OCI-LY3 (cell line): ENCODE results near the gene HLA-DRB5.

Experiments used
- H2AFZ ChIP-seq: fragments of 200-600, 300-600 bp; shearing (Covaris generic); 2 replicates; pipeline ENCODE4 v1.6.0; 2014; ENCODE audit warnings: antibody characterized with exemption, low read depth, low read length
- H3K27ac ChIP-seq: fragments of 200-600, 300-600 bp; sonication (generic); 2 replicates; pipeline ENCODE4 v1.5.1; 2014; ENCODE audit warnings: mild to moderate bottlenecking, low read length, moderate library complexity, mixed read lengths
- H3K27me3 ChIP-seq: fragments of 200-600, 300-600 bp; sonication (generic); 2 replicates; pipeline ENCODE4 v1.6.1; 2014; ENCODE audit warnings: low read depth, low read length, mixed read lengths
- H3K36me3 ChIP-seq: fragments of 200-600, 300-600 bp; sonication (generic); replicated peaks from 2 replicates; pipeline ENCODE3; 2014; ENCODE audit warnings: low read depth, low read length, mixed read lengths
- H3K4me1 ChIP-seq: fragments of 300-600, 200-600 bp; sonication (generic); 2 replicates; pipeline ENCODE4 v1.6.1; 2014; ENCODE audit warnings: low read length, mixed read lengths
- H3K4me2 ChIP-seq: fragments of 200-600, 300-600 bp; sonication (generic); 2 replicates; pipeline ENCODE4 v1.6.1; 2014; ENCODE audit warnings: low read length, mixed read lengths
- H3K4me3 ChIP-seq: fragments of 300-600, 200-600 bp; sonication (generic); 2 replicates; pipeline ENCODE4 v1.5.1; 2014; ENCODE audit warnings: antibody characterized with exemption, mild to moderate bottlenecking, low read length, moderate library complexity
- H3K79me2 ChIP-seq: fragments of 300-600, 200-600 bp; shearing (Covaris generic); 2 replicates; pipeline ENCODE4 v1.6.1; 2014; ENCODE audit warnings: mild to moderate bottlenecking, low read length, mixed read lengths
- H3K9ac ChIP-seq: fragments of 300-600, 200-600 bp; shearing (Covaris generic); 2 replicates; pipeline ENCODE4 v1.6.0; 2014; ENCODE audit warnings: mild to moderate bottlenecking, low read length, moderate library complexity
- H3K9me3 ChIP-seq: fragments of 200-600, 300-600 bp; shearing (Covaris generic); 2 replicates; pipeline ENCODE4 v1.6.1; 2014; ENCODE audit warnings: low read length, mixed read lengths; ENCODE audit not compliant: insufficient read depth
- H4K20me1 ChIP-seq: fragments of 200-600, 300-600 bp; sonication (generic); 2 replicates; pipeline ENCODE4 v1.6.1; 2016; ENCODE audit warnings: low read length, mixed read lengths; ENCODE audit not compliant: insufficient read depth
- EZH2phosphoT487 ChIP-seq: fragments of 200-600 bp; shearing (Covaris generic); IDR thresholded peaks from 2 replicates; pipeline ENCODE4 v1.6.1; 2018; ENCODE audit warnings: antibody characterized with exemption, mixed run types, low read depth
- TF ChIP-seq, protein P1 (sequence below): fragments of 200-600, 300-600 bp; sonication (generic); IDR thresholded peaks from 2 replicates; pipeline ENCODE4 v1.5.1; 2014; ENCODE audit warnings: antibody characterized with exemption, low read length, low read depth

HLA-DRB5 gene

GRCh38 chr6:32570363-32570905 is 40.3 kb upstream of the HLA-DRB5 start:
- no peak overlapping the region for H3K27ac ChIP-seq

DNA sequence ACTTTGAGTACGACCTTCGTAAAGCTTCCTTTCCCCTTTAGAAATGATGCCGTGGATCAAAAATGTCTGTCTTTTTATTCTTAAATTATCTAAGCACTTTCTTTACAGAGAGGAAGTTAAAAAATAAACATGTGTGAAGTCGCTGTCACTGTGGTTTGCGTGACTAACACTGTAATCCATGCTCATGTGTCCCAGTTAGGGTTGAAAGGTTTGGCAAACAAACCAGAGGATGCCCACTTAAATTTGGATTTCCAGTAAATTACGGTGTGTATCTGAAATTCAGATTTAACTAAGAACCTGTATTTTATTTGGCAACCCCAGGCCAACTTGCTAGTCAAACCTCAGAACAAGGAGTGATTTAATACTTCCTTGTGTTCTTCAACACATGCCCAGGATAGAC is 38.5 kb upstream of the HLA-DRB5 start:
- Histone ChIP-seq H3K9ac (no peak overlapping the region), H3K36me3 (no peaks in the 10 kb centered on the region), H3K4me2 (no peak overlapping the region), H3K79me2 (no peaks in the 10 kb centered on the region), H3K9me3 (no peaks in the 10 kb centered on the region), H3K27me3 (no peaks in the 10 kb centered on the region), H3K4me1 (no peaks in the 10 kb centered on the region), H3K27ac (no peak overlapping the region), H3K4me3 (no peak overlapping the region), H2AFZ (no peak overlapping the region), H4K20me1 (no peaks in the 10 kb centered on the region)
- no peak for TF ChIP-seq EZH2phosphoT487
- TF ChIP-seq, protein P1, sequence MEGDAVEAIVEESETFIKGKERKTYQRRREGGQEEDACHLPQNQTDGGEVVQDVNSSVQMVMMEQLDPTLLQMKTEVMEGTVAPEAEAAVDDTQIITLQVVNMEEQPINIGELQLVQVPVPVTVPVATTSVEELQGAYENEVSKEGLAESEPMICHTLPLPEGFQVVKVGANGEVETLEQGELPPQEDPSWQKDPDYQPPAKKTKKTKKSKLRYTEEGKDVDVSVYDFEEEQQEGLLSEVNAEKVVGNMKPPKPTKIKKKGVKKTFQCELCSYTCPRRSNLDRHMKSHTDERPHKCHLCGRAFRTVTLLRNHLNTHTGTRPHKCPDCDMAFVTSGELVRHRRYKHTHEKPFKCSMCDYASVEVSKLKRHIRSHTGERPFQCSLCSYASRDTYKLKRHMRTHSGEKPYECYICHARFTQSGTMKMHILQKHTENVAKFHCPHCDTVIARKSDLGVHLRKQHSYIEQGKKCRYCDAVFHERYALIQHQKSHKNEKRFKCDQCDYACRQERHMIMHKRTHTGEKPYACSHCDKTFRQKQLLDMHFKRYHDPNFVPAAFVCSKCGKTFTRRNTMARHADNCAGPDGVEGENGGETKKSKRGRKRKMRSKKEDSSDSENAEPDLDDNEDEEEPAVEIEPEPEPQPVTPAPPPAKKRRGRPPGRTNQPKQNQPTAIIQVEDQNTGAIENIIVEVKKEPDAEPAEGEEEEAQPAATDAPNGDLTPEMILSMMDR = no peak

More at GRCh38 chr6:32570363-32570905, 40.3 kb upstream of the HLA-DRB5 start:
- no peak overlapping the region for H3K4me2 ChIP-seq
- no peak overlapping the region for H2AFZ ChIP-seq
- H4K20me1 ChIP-seq = no peaks in the 10 kb centered on the region
- no peaks in the 10 kb centered on the region for H3K4me1 ChIP-seq
- H3K9me3 ChIP-seq = no peaks in the 10 kb centered on the region
- no peaks in the 10 kb centered on the region for H3K79me2 ChIP-seq
- no peak overlapping the region for H3K9ac ChIP-seq
- no peak overlapping the region for H3K4me3 ChIP-seq
- no peaks in the 10 kb centered on the region for H3K27me3 ChIP-seq
- TF ChIP-seq, protein P1 = no peak
- TF ChIP-seq EZH2phosphoT487 = no peak
- H3K36me3 ChIP-seq = no peaks in the 10 kb centered on the region

DNA sequence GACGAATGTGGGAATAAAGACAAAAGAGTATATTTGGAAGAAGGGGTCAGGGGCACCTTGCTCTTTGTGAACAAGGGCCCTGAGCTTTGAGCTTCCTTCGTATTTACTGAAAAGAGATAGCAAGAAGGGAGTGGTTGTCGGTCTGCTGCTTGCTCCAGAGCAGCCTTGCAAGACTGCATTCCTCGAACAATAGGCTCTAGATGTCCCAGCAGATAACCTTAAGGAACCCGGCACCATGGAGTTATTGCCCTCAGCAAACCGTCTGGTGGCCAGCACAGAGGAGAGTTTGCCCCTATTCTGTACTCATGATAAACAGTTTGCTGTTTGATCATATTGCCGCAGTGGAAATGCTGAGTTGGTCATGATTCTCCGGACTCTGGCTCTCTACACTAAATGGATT is 36.9 kb upstream of the HLA-DRB5 start:
- Histone ChIP-seq H3K36me3 (no peaks in the 10 kb centered on the region), H2AFZ (no peak overlapping the region), H3K9me3 (no peaks in the 10 kb centered on the region), H3K4me3 (no peak overlapping the region), H3K27me3 (no peaks in the 10 kb centered on the region), H3K4me1 (no peaks in the 10 kb centered on the region), H3K27ac (no peak overlapping the region), H3K79me2 (no peaks in the 10 kb centered on the region), H3K9ac (no peak overlapping the region), H4K20me1 (no peaks in the 10 kb centered on the region), H3K4me2 (no peak overlapping the region)
- TF ChIP-seq, protein P1 = no peak
- no peak for TF ChIP-seq EZH2phosphoT487

GRCh38 chr6:32565511-32565910 is 35.4 kb upstream of the HLA-DRB5 start:
- Histone ChIP-seq H3K79me2 (no peaks in the 10 kb centered on the region), H3K4me3 (no peak overlapping the region), H3K4me2 (no peak overlapping the region), H2AFZ (no peak overlapping the region), H3K4me1 (no peaks in the 10 kb centered on the region), H3K36me3 (no peaks in the 10 kb centered on the region), H4K20me1 (no peaks in the 10 kb centered on the region), H3K9me3 (no peaks in the 10 kb centered on the region), H3K27ac (no peak overlapping the region), H3K27me3 (no peaks in the 10 kb centered on the region), H3K9ac (no peak overlapping the region)
- TF ChIP-seq EZH2phosphoT487 = no peak
- TF ChIP-seq, protein P1 = no peak
